ENCODE results near the gene CKS1B.

Gene CKS1B

DNA sequence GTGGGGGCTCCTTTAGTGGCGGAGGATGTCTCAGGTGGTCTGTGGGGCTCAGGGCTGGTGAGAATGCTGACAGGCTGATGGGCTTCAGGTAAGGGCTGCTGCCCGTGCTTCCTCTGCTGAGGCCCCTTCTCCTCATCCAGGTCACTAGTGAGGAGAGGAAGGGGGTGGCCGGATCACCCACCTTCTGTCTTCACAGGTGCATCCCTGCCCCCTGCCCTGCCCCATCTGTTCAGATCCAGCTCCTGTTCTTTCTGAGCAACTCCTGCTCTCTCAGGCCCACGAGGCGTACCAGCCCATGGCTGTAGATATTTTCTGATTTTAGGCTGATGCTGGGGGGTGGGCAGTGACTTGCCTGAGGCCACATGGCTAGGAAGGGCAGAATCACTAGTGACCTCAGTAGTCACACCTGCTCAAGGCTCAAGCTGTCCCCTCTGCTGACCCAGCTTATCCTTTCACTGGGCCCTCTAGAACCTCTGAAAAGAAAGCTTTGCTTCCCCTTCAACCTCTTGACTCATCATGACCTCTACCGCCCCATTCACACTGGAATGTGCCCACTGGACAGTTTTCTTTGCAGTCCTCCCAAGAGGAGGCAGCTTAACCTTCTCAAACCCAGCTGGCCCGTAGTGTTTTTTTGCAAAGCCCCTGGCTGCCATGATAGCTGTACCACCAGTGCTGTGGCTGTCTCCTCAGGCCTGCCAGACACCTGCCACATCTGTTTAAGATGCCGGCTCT, 44.3 kb downstream of the CKS1B start:
- peaks cover 29% of the 10 kb centered on the region for H3K36me3 ChIP-seq (replicated peaks)

DNA sequence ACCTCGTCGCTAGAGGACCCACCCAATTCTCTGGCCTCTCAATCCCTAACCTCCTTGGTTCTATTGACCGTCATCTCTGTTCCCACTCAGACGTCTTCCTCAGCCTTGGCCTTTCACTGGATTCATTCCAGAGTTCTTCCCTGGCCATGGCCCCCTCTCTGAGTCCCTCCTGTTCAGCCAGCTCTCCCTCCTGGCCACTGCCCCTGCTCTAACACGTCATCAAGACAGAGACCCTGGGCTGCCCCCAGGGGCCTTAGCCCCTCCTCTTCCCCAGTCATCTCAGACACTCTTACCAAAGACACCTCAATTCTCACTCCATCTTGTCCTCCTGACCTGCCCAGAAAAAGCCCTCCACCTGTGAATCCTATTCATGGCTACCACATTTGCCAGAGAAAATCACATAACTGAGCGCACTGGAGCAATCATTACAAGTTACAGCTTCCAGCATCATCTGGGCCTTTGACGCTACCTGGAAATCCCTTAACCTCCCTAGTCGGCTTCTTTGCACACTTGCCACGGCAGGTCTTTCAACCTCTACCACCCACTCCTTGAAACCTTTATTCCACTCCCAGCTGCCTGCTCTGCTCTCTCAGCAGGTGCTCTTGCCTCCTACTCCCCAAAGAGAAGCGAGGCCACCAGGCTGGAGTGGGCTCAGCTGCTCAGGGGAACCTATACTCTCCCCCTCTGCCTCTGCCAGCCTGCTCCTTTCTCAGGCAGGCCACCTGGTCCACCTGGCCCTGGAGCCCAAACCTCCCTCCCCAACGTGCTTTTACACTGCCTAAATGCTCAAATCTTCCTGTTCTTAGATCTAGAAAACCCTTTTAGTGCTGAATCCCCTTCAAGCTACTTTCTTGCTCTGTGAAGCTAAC, 45.1 kb downstream of the CKS1B start:
- Histone ChIP-seq H3K4me1 (peaks cover 9% of the 10 kb centered on the region), H3K36me3 (replicated peaks) (peaks cover 22% of the 10 kb centered on the region), H3K27me3 (ENCODE audit: low read depth) (no peaks in the 10 kb centered on the region), H3K4me3 (no peak overlapping the region), H3K9me3 (no peaks in the 10 kb centered on the region)
- in situ Hi-C loops (cut with MboI; ENCODE audit: low sequenced_read_pairs) = loop anchor here (10.0 kb wide), 1 partner anchor 65 kb away; no protein-coding TSS in a partner anchor
- no peak for DNase-seq (ENCODE audit: low spot score in 2 of 2)

More for the DNA sequence above, 44.3 kb downstream of the CKS1B start:
- Histone ChIP-seq H3K4me1 (peaks cover 9% of the 10 kb centered on the region), H3K9me3 (no peaks in the 10 kb centered on the region), H3K27me3 (ENCODE audit: low read depth) (no peaks in the 10 kb centered on the region), H3K4me3 (no peak overlapping the region)
- in situ Hi-C loops (cut with MboI; ENCODE audit: low sequenced_read_pairs) = no loop called here
- DNase-seq (ENCODE audit: low spot score in 2 of 2) = no peak

DNA sequence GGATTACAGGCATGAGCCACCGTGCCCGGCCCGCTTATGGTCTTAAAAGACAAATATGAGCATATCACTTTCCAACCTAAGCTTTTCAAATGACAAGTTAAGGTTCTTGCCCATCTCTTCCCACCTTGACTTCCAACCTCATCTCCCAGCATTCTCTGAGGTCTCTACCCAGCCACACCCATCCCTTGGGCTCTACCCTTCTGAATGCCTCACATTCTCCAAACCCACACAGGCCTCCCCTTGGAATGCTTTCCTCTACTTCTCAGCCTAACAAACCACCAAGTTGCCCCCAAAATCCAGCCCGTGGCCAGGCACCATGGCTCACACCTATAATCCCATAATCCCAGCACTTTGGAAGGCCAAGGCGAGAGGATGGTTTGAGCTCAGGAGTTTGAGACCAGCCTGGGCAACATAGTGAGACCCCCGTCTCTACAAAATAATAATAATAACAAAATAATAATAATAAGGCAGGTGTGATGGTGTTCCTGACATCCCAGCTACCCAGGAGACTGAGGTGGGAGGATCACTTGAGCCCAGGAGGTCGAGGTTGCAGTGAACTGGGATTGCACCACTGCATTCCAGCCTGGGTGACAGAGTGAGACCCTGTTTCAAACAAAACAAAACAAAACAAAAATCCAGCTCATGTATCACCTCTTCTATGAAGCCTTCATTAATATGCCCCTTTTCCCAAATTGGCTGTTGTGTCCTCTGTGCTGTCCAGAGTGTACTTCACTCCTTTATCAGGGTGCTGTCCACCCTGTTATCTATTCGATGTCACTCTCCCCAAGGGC, 47.9 kb downstream of the CKS1B start:
- Histone ChIP-seq H3K4me1 (peaks cover 3% of the 10 kb centered on the region), H3K27me3 (ENCODE audit: low read depth) (no peaks in the 10 kb centered on the region), H3K4me3 (no peak overlapping the region), H3K9me3 (no peaks in the 10 kb centered on the region), H3K36me3 (replicated peaks) (no peaks in the 10 kb centered on the region)
- no peak for DNase-seq (ENCODE audit: low spot score in 2 of 2)
- in situ Hi-C loops (cut with MboI; ENCODE audit: low sequenced_read_pairs) = loop anchor here (10.0 kb wide), 1 partner anchor 62 kb away; no protein-coding TSS in a partner anchor

DNA sequence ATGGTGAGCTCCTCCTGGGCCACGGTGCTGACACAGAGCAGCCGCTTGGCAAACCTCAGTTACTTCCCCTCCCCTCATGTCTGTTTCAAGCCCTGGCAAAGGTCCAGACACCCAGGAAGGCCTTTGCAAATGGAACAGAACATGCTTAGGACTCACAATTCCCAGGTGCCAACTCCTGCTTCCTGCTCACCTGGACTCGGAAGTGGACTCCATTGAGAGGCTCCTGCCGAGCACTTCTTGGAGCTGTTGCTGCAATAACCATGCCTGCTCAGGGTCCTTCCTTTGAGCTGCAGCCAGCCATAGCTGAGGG, 48.4 kb downstream of the CKS1B start:
- Histone ChIP-seq H3K9me3 (no peaks in the 10 kb centered on the region), H3K27me3 (ENCODE audit: low read depth) (no peaks in the 10 kb centered on the region), H3K4me1 (no peaks in the 10 kb centered on the region; the same call in 1 of the 2 replicates), H3K4me3 (no peak overlapping the region), H3K36me3 (replicated peaks) (no peaks in the 10 kb centered on the region)
- in situ Hi-C loops (cut with MboI; ENCODE audit: low sequenced_read_pairs) = loop anchor here (10.0 kb wide), 1 partner anchor 62 kb away; no protein-coding TSS in a partner anchor
- DNase-seq (ENCODE audit: low spot score in 2 of 2) = no peak

DNA sequence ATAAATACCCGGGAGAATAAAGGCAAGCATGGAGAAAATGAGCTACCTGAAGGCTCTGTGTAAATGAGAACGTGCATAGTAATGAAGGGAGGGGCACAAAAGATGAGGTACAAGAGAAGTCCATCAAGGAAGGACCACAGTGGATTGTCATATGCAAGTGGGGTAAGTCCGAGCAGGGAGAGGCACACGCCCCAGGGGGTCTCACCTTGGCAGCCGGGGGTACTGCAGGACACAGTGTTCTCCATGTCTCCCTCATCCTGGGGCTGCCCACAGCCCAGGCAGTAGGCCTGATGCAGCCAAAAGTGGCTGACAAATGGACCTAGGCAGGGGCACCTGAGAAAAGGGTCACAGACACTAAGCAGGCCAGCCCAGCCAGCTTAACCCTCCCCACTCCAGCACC, 49.1 kb downstream of the CKS1B start:
- H3K36me3 ChIP-seq (replicated peaks) = no peaks in the 10 kb centered on the region
- H3K4me1 ChIP-seq = no peaks in the 10 kb centered on the region
- H3K9me3 ChIP-seq = no peaks in the 10 kb centered on the region
- no peak for DNase-seq (ENCODE audit: low spot score in 2 of 2)
- in situ Hi-C loops (cut with MboI; ENCODE audit: low sequenced_read_pairs) = loop anchor here (10.0 kb wide), 1 partner anchor 61 kb away; no protein-coding TSS in a partner anchor
- H3K27me3 ChIP-seq (ENCODE audit: low read depth) = no peaks in the 10 kb centered on the region
- H3K4me3 ChIP-seq = no peak overlapping the region

DNA sequence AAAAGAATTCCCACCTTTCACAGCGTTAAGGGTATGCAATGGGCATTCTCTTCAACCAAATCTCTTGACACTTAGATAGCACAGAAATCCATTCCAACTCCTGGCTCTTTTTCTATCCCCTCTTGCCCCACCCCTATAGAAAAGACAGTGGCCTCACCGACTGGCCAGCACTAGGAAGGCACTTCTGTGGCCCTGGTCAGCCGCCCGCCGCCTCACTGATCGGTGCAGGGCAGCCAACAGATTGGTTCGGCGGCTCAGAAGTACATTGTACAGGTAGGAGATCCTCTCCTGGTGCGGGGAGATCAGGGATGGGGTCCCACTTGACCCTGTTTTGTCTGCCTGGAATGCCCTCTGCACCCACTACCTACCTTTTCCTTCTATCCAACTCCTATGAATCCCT, 49.8 kb downstream of the CKS1B start:
- Histone ChIP-seq H3K4me3 (no peak overlapping the region), H3K36me3 (replicated peaks) (no peaks in the 10 kb centered on the region), H3K27me3 (ENCODE audit: low read depth) (no peaks in the 10 kb centered on the region), H3K9me3 (no peaks in the 10 kb centered on the region), H3K4me1 (no peaks in the 10 kb centered on the region)
- no peak for DNase-seq (ENCODE audit: low spot score in 2 of 2)
- in situ Hi-C loops (cut with MboI; ENCODE audit: low sequenced_read_pairs) = loop anchor here (10.0 kb wide), 1 partner anchor 60 kb away; no protein-coding TSS in a partner anchor

DNA sequence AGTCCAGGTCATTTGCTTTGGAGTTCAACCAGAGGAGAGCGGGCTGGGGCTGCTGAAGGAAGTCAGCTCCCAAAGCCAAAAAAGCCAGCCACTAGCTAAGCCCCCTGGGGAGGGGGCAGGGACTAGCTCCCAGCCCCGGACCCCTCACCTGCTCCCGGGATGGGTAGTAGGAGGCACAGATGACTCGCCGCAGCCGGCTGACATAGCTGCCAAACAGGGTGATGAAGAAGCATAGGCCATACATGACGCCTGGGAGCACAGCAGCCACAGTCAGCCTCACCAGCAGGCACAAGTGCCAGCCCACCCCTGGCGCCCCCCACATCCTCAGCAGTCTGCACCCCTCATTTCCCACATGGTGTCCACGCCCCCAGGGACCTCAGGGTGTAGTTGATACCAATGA, 51.7 kb downstream of the CKS1B start:
- in situ Hi-C loops (cut with MboI; ENCODE audit: low sequenced_read_pairs) = loop anchor here (10.0 kb wide), 1 partner anchor 59 kb away; no protein-coding TSS in a partner anchor
- DNase-seq (ENCODE audit: low spot score in 2 of 2) = no peak
- Histone ChIP-seq H3K9me3 (no peaks in the 10 kb centered on the region), H3K27me3 (ENCODE audit: low read depth) (no peaks in the 10 kb centered on the region), H3K4me1 (no peaks in the 10 kb centered on the region), H3K4me3 (no peak overlapping the region), H3K36me3 (replicated peaks) (no peaks in the 10 kb centered on the region)

DNA sequence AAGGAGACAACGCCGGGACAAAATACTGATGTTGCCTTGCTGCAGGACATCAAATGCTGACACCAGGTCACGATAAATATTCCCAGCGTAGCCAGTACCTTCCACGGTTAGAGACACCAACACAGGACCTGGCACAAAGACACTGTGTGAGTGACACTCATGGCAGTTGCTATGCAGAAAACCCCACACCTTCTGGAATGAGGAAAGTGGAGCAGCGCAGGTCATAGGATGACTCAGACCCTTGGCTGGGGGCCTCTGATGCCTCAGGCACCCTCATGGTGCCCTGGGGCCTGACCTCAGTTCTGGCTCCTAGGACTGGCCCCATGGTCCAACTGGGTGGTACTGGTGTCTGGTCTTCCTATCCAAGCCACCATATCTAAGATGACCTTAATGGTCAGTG, 52.1 kb downstream of the CKS1B start:
- H3K4me1 ChIP-seq = no peaks in the 10 kb centered on the region

More for the DNA sequence above, 52.1 kb downstream of the CKS1B start:
- Histone ChIP-seq H3K36me3 (replicated peaks) (no peaks in the 10 kb centered on the region), H3K27me3 (ENCODE audit: low read depth) (no peaks in the 10 kb centered on the region), H3K4me3 (no peak overlapping the region), H3K9me3 (no peaks in the 10 kb centered on the region)
- no peak for DNase-seq (ENCODE audit: low spot score in 2 of 2)
- in situ Hi-C loops (cut with MboI; ENCODE audit: low sequenced_read_pairs) = loop anchor here (10.0 kb wide), 1 partner anchor 58 kb away; no protein-coding TSS in a partner anchor

All from HAP-1 (cell line).